CD14-positive monocyte (primary cell): ENCODE measurements around the gene JAM3. TPM values are rescaled to one million over a fixed set of nuclear protein-coding genes. Genes with fewer than 3 reads are reported as not detected.
A peak's percentile ranks its signal among the peaks of the same experiment; 100 is the strongest.

Experiments
- DNase-seq, 3 donors: peaks; one replicate each; pipeline ENCODE4 v3.0.0-alpha.2; 2011 to 2022
- H2AFZ ChIP-seq: 2 replicates; pipeline ENCODE4 v1.6.0; 2012; ENCODE audit warnings: mild to moderate bottlenecking, low read depth, low read length, inconsistent platforms; ENCODE audit not compliant: insufficient read depth, poor library complexity, severe bottlenecking
- H3K27ac ChIP-seq, 2 donors: 1 replicate in 1 of 2; 2 replicates in 1 of 2; pipeline ENCODE4 v1.5.1; 2012 to 2013; ENCODE audit warnings: low read length in 2 of 2, control low read depth in 1 of 2, inconsistent platforms in 1 of 2, low read depth in 1 of 2, mild to moderate bottlenecking in 1 of 2
- H3K27me3 ChIP-seq, 2 donors: one replicate each; pipeline versions ENCODE4 v1.6.0 to v1.6.1; 2011 to 2013; ENCODE audit warnings: low read length in 2 of 2; ENCODE audit not compliant: control insufficient read depth in 2 of 2, insufficient read depth in 2 of 2
- H3K36me3 ChIP-seq, 2 donors: replicated peaks in 1 of 2; 1 replicate in 1 of 2; 2 replicates in 1 of 2; pipeline versions ENCODE4 v1.5.1 to v1.6.1; 2012 to 2013; ENCODE audit warnings: low read length in 2 of 2, control low read depth in 1 of 2, inconsistent platforms in 1 of 2, mild to moderate bottlenecking in 1 of 2; ENCODE audit not compliant: insufficient read depth in 2 of 2, control insufficient read depth in 1 of 2
- H3K4me1 ChIP-seq, 2 donors: 1 replicate in 1 of 2; 2 replicates in 1 of 2; pipeline versions ENCODE4 v1.5.1 to v1.6.1; 2012 to 2013; ENCODE audit warnings: low read length in 2 of 2, control low read depth in 1 of 2, inconsistent platforms in 1 of 2, mild to moderate bottlenecking in 1 of 2, moderate library complexity in 1 of 2; ENCODE audit not compliant: insufficient read depth in 2 of 2, control insufficient read depth in 1 of 2
- H3K4me2 ChIP-seq: replicated peaks from 2 replicates; pipeline ENCODE3; 2012; ENCODE audit warnings: low read length, moderate library complexity, mild to moderate bottlenecking; ENCODE audit not compliant: poor library complexity, severe bottlenecking; ENCODE audit errors: extremely low read depth
- H3K4me3 ChIP-seq, 3 experiments: fragments of 200-600 bp in 1 of 3; sonication (generic) in 1 of 3; replicated peaks in 1 of 3; 1 replicate in 2 of 3; 2 replicates in 1 of 3; pipeline ENCODE4 v1.5.1; 2011 to 2013; ENCODE audit warnings: low read length in 3 of 3, mild to moderate bottlenecking in 3 of 3, control low read depth in 2 of 3, low read depth in 2 of 3, inconsistent platforms in 1 of 3, moderate library complexity in 1 of 3
- H3K79me2 ChIP-seq: 2 replicates; pipeline ENCODE4 v1.6.0; 2012; ENCODE audit warnings: mild to moderate bottlenecking, control low read depth, inconsistent platforms, low read length, moderate library complexity; ENCODE audit not compliant: insufficient read depth
- H3K9ac ChIP-seq: 2 replicates; pipeline ENCODE4 v1.6.0; 2017; ENCODE audit warnings: low read length, mild to moderate bottlenecking; ENCODE audit not compliant: insufficient read depth, poor library complexity, severe bottlenecking
- H3K9me3 ChIP-seq, 2 donors: replicated peaks in 1 of 2; 1 replicate in 1 of 2; 2 replicates in 1 of 2; pipeline versions ENCODE4 v1.5.1 to v1.6.1; 2012 to 2013; ENCODE audit warnings: low read length in 2 of 2, control low read depth in 1 of 2; ENCODE audit not compliant: control insufficient read depth in 1 of 2, insufficient read depth in 1 of 2
- H4K20me1 ChIP-seq: 2 replicates; pipeline ENCODE4 v1.6.0; 2012; ENCODE audit warnings: mild to moderate bottlenecking, low read length, control low read depth, moderate library complexity; ENCODE audit not compliant: insufficient read depth
- H3K27ac Mint-ChIP-seq, 7 donors: one replicate each; pipeline ENCODE4 v1.8.0; 2020; ENCODE audit warnings: mild to moderate bottlenecking in 7 of 7, mixed read lengths in 7 of 7, moderate library complexity in 6 of 7, inconsistent platforms in 2 of 7
- H3K27me3 Mint-ChIP-seq, 3 donors: one replicate each; pipeline ENCODE4 v1.8.0; 2021 to 2022; ENCODE audit warnings: low read depth in 3 of 3, mild to moderate bottlenecking in 3 of 3, mixed read lengths in 3 of 3, moderate library complexity in 3 of 3, inconsistent platforms in 1 of 3
- H3K36me3 Mint-ChIP-seq, 2 donors: one replicate each; pipeline ENCODE4 v1.8.0; 2020; ENCODE audit warnings: mixed read lengths in 2 of 2, inconsistent platforms in 1 of 2, mild to moderate bottlenecking in 1 of 2
- H3K4me1 Mint-ChIP-seq: one replicate; pipeline ENCODE4 v1.8.0; 2020; ENCODE audit warnings: mild to moderate bottlenecking, mixed read lengths
- H3K4me3 Mint-ChIP-seq, 2 donors: one replicate each; pipeline ENCODE4 v1.8.0; 2020; ENCODE audit warnings: mild to moderate bottlenecking in 2 of 2, mixed read lengths in 2 of 2, moderate library complexity in 1 of 2
- H3K9me3 Mint-ChIP-seq, 7 donors: one replicate each; pipeline ENCODE4 v1.8.0; 2020 to 2022; ENCODE audit warnings: mixed read lengths in 7 of 7, mild to moderate bottlenecking in 6 of 7, moderate library complexity in 6 of 7, inconsistent platforms in 2 of 7
- CTCF ChIP-seq: fragments of 200-600 bp; IDR thresholded peaks from one replicate; pipeline ENCODE4 v1.8.0; 2022; ENCODE audit warnings: antibody characterized with exemption, mild to moderate bottlenecking
- WGBS: methylation state at CpG from one replicate; pipeline ENCODE4 v1.1.5; 2013; ENCODE audit warnings: missing lambda C conversion rate; ENCODE audit not compliant: insufficient coverage; 5-methylcytosine and 5-hydroxymethylcytosine counted together
- intact Hi-C, 2 donors: fragments of 100-400 bp; cut with micrococcal nuclease; formaldehyde crosslinking; loops; one replicate each; pipeline versions ENCODE4 v1.15.0 to v1.15.1; 2023
- polyA plus RNA-seq, 3 donors: library from polyadenylated mRNA; depleted of rRNA in 1 of 3; unstranded in 2 of 3; stranded (reverse) in 1 of 3; fragments of 300-500 nt in 2 of 3; fragments of >200 nt in 1 of 3; fragmentation: Illumina TruSeq in 2 of 3; gene quantifications; 1 replicate in 2 of 3; 2 replicates in 1 of 3; pipeline ENCODE4 v1.2.3, GENCODE V29; 2012 to 2021

JAM3 gene
- polyA plus RNA-seq, 3 donors: 0.03 to 0.25 (median 0.12) TPM

GRCh38 chr11:134033696-134034491, 35.0 kb upstream of the JAM3 start:
- 17% methylated on average over 13 of the region's 17 CpGs for WGBS
- Mint-ChIP-seq H3K4me3 (peak overlapping the region in 1 of 2 donors; percentile 67), H3K9me3 (peaks cover 0 to 7% (median 0%) of the 10 kb centered on the region in 7 donors), H3K27ac (no peak overlapping the region), H3K36me3 (no peaks in the 10 kb centered on the region), H3K4me1 (peaks cover 22% of the 10 kb centered on the region), H3K27me3 (peaks cover 48 to 74% (median 69%) of the 10 kb centered on the region in 3 donors)
- intact Hi-C loops: no loop called here
- no peak overlapping the region for H3K4me2 ChIP-seq
- H3K4me3 ChIP-seq: no peak overlapping the region
- peaks cover 2 to 59% of the 10 kb centered on the region in 2 donors for H3K27me3 ChIP-seq
- no peak overlapping the region for H3K9ac ChIP-seq
- no peaks in the 10 kb centered on the region for H3K79me2 ChIP-seq
- TF ChIP-seq CTCF: no peak
- no peak for DNase-seq
- H3K4me1 ChIP-seq: peaks cover 0 to 7% of the 10 kb centered on the region in 2 donors
- H2AFZ ChIP-seq: no peak overlapping the region
- H4K20me1 ChIP-seq: no peaks in the 10 kb centered on the region
- no peaks in the 10 kb centered on the region for H3K9me3 ChIP-seq
- H3K27ac ChIP-seq: no peak overlapping the region
- H3K36me3 ChIP-seq: no peaks in the 10 kb centered on the region

GRCh38 chr11:134034496-134035381, 34.1 kb upstream of the JAM3 start:
- no peak overlapping the region for H3K4me3 Mint-ChIP-seq
- 78% methylated on average over 13 of the region's 15 CpGs for WGBS
- Histone ChIP-seq H3K27ac (no peak overlapping the region), H3K9ac (no peak overlapping the region), H3K36me3 (no peaks in the 10 kb centered on the region), H3K79me2 (no peaks in the 10 kb centered on the region), H4K20me1 (no peaks in the 10 kb centered on the region), H3K4me3 (no peak overlapping the region), H3K9me3 (no peaks in the 10 kb centered on the region), H3K27me3 (peaks cover 2 to 64% of the 10 kb centered on the region in 2 donors), H2AFZ (no peak overlapping the region), H3K4me1 (peaks cover 0 to 7% of the 10 kb centered on the region in 2 donors), H3K4me2 (no peak overlapping the region)
- H3K4me1 Mint-ChIP-seq: peaks cover 22% of the 10 kb centered on the region
- no peak overlapping the region for H3K27ac Mint-ChIP-seq
- H3K9me3 Mint-ChIP-seq: peaks cover 0 to 7% (median 0%) of the 10 kb centered on the region in 7 donors
- peaks cover 50 to 77% (median 73%) of the 10 kb centered on the region in 3 donors for H3K27me3 Mint-ChIP-seq
- H3K36me3 Mint-ChIP-seq: no peaks in the 10 kb centered on the region
- intact Hi-C loops: no loop called here
- no peak for DNase-seq
- no peak for TF ChIP-seq CTCF
